A549 (cell line): ENCODE measurements around the gene MMP25. TPM values are rescaled to one million over a fixed set of nuclear protein-coding genes. Genes with fewer than 3 reads are reported as not detected.

Experiments used
- ATAC-seq, 2 experiments: fragments of 200-7000 bp in 1 of 2; fragments of >200 bp in 1 of 2; cut with Nextera tagmentation in 1 of 2; cut with Tn5 transposase in 1 of 2; 3 replicates each; pipeline versions ENCODE4 v1.8.0 to v1.9.1; 2018 to 2020; ENCODE audit warnings: mild to moderate bottlenecking in 1 of 2, moderate library complexity in 1 of 2
- CTCF ChIA-PET: fragments of 300-600 bp; sonication (Branson Sonifier 250); formaldehyde crosslinking; extraction: SDS; loops from one replicate; lab custom pipeline; 2021; ENCODE audit warnings: antibody characterized with exemption, inconsistent platforms; lab: Yijun Ruan, JAX
- POLR2A ChIA-PET: fragments of 350-600 bp; formaldehyde crosslinking; extraction: SDS; loops from one replicate; lab custom pipeline; 2021; ENCODE audit warnings: antibody characterized with exemption, inconsistent platforms; lab: Yijun Ruan, JAX
- DNase-seq, 2 experiments: peaks; one replicate each; pipeline versions ENCODE4 v3.0.0 to v3.0.0-alpha.2; 2011 to 2016; ENCODE audit warnings: low read depth in 1 of 2, low spot score in 1 of 2
- FAIRE-seq: peaks from 2 replicates; lab custom pipeline; 2011; peaks lifted over from hg19 to GRCh38; lab: Jason Lieb, UNC
- H3K27ac ChIP-seq, 2 experiments: fragments of >200 bp; sonication (Bioruptor Twin); formaldehyde crosslinking; 3 replicates each; pipeline ENCODE4 v1.5.1; 2016 to 2017
- H3K4me1 ChIP-seq: fragments of >200 bp; sonication (Bioruptor Twin); formaldehyde crosslinking; 3 replicates; pipeline ENCODE4 v1.6.1; 2016
- H3K4me2 ChIP-seq: fragments of >200 bp; sonication (Bioruptor Twin); formaldehyde crosslinking; 3 replicates; pipeline ENCODE4 v1.6.1; 2016
- H3K4me3 ChIP-seq: fragments of >200 bp; sonication (Bioruptor Twin); formaldehyde crosslinking; 3 replicates; pipeline ENCODE4 v1.5.1; 2016
- H3K9me3 ChIP-seq: fragments of >200 bp; sonication (Bioruptor Twin); formaldehyde crosslinking; 3 replicates; pipeline ENCODE4 v1.6.1; 2016
- BHLHE40 ChIP-seq: IDR thresholded peaks from 2 replicates; pipeline ENCODE4 v1.6.1; 2012; ENCODE audit warnings: low read depth, low read length, inconsistent platforms
- CHD4 ChIP-seq: fragments of 200-600 bp; sonication (generic); IDR thresholded peaks from 2 replicates; pipeline ENCODE4 v1.6.1; 2016; ENCODE audit warnings: antibody characterized with exemption, mild to moderate bottlenecking, borderline replicate concordance
- EHF ChIP-seq: fragments of 250-450 bp; sonication (Bioruptor Pico); IDR thresholded peaks from 2 replicates; pipeline ENCODE4 v1.5.0; 2020; ENCODE audit warnings: mild to moderate bottlenecking
- EP300 ChIP-seq, 2 experiments: fragments of >200 bp; sonication (Bioruptor Twin); formaldehyde crosslinking; IDR thresholded peaks; 2 replicates in 1 of 2; 3 replicates in 1 of 2; pipeline ENCODE4 v1.6.1; 2016 to 2017
- FOSB ChIP-seq: fragments of 250-450 bp; sonication (Bioruptor Pico); IDR thresholded peaks from 2 replicates; pipeline ENCODE4 v1.5.0; 2020; ENCODE audit warnings: mild to moderate bottlenecking, moderate library complexity
- FOSL2 ChIP-seq, 2 experiments: fragments of 450-650 bp in 1 of 2; fragments of >200 bp in 1 of 2; sonication (Bioruptor Twin) in 1 of 2; formaldehyde crosslinking; IDR thresholded peaks; 2 replicates each; pipeline versions ENCODE4 v1.5.0 to v1.6.1; 2016 to 2020; ENCODE audit warnings: mild to moderate bottlenecking in 1 of 2, moderate library complexity in 1 of 2
- HDAC2 ChIP-seq: fragments of 200-600 bp; sonication (generic); IDR thresholded peaks from 2 replicates; pipeline ENCODE4 v1.6.1; 2016
- HOXA7 ChIP-seq: fragments of 250-450 bp; sonication (Bioruptor Pico); IDR thresholded peaks from 2 replicates; pipeline ENCODE4 v1.5.0; 2020; ENCODE audit warnings: mild to moderate bottlenecking, moderate library complexity
- HOXB13 ChIP-seq: fragments of 250-450 bp; sonication (Bioruptor Pico); IDR thresholded peaks from 2 replicates; pipeline ENCODE4 v1.5.0; 2020; ENCODE audit warnings: low read depth, mild to moderate bottlenecking, moderate library complexity
- JUN ChIP-seq, 2 experiments: fragments of >200 bp; sonication (Bioruptor Twin); formaldehyde crosslinking; IDR thresholded peaks; 2 replicates in 1 of 2; 3 replicates in 1 of 2; pipeline ENCODE4 v1.6.1; 2016 to 2017
- JUNB ChIP-seq: fragments of >200 bp; sonication (Bioruptor Twin); formaldehyde crosslinking; IDR thresholded peaks from 2 replicates; pipeline ENCODE4 v1.6.1; 2016
- KDM5A ChIP-seq: fragments of 200-600 bp; sonication (generic); IDR thresholded peaks from 2 replicates; pipeline ENCODE4 v1.6.1; 2016; ENCODE audit warnings: antibody characterized with exemption, mild to moderate bottlenecking
- NFE2L2 ChIP-seq: fragments of 150-350 bp; conservative IDR thresholded peaks from 2 replicates; pipeline ENCODE4 v1.6.1; 2014; ENCODE audit warnings: low read length
- NPAS2 ChIP-seq: fragments of 250-450 bp; sonication (Bioruptor Pico); IDR thresholded peaks from 2 replicates; pipeline ENCODE4 v1.8.0; 2022; ENCODE audit warnings: mild to moderate bottlenecking, moderate library complexity, borderline replicate concordance
- NR3C1 ChIP-seq: fragments of >200 bp; sonication (Bioruptor Twin); formaldehyde crosslinking; IDR thresholded peaks from 3 replicates; pipeline ENCODE4 v1.6.1; 2017
- POLR2AphosphoS2 ChIP-seq: conservative IDR thresholded peaks from 2 replicates; pipeline ENCODE4 v1.6.1; 2012; ENCODE audit warnings: low read length, improper control_type of control experiment, inconsistent platforms
- RARB ChIP-seq: fragments of 250-450 bp; sonication (Bioruptor Pico); IDR thresholded peaks from 2 replicates; pipeline ENCODE4 v1.8.0; 2021; ENCODE audit warnings: mild to moderate bottlenecking, moderate library complexity
- RFX5 ChIP-seq: fragments of 450-650 bp; IDR thresholded peaks from 2 replicates; pipeline ENCODE4 v1.7.1; 2014; ENCODE audit warnings: antibody characterized with exemption, mild to moderate bottlenecking, moderate library complexity
- RNF2 ChIP-seq: fragments of 200-600 bp; sonication (generic); IDR thresholded peaks from 2 replicates; pipeline ENCODE4 v1.6.1; 2016; ENCODE audit warnings: low read depth, mild to moderate bottlenecking, antibody characterized with exemption, moderate library complexity, borderline replicate concordance
- SMC3 ChIP-seq: fragments of >200 bp; sonication (Bioruptor Twin); formaldehyde crosslinking; IDR thresholded peaks from 3 replicates; pipeline ENCODE4 v1.6.1; 2018; ENCODE audit warnings: inconsistent platforms
- TP53 ChIP-seq: fragments of 250-450 bp; sonication (Bioruptor Pico); IDR thresholded peaks from 2 replicates; pipeline ENCODE4 v1.5.0; 2021; ENCODE audit warnings: mild to moderate bottlenecking, moderate library complexity
- ZSCAN20 ChIP-seq: fragments of 250-450 bp; sonication (Bioruptor Pico); IDR thresholded peaks from 2 replicates; pipeline ENCODE4 v1.8.0; 2022; ENCODE audit warnings: mild to moderate bottlenecking, moderate library complexity
- WGBS: methylation state at CpG from one replicate; pipeline ENCODE4 v1.1.6; 2017; ENCODE audit errors: missing lambda C conversion rate; 5-methylcytosine and 5-hydroxymethylcytosine counted together
- polyA plus RNA-seq, 4 experiments: library from polyadenylated mRNA; depleted of rRNA in 3 of 4; stranded (reverse); fragments of >200 nt; fragmentation: RNase III in 1 of 4; extraction: RNeasy Plus Mini Kit Qiagen cat#74134 plus additional on column Dnase treatment in 1 of 4; gene quantifications; 2 replicates in 3 of 4; 3 replicates in 1 of 4; pipeline ENCODE4 v1.2.3, GENCODE V29; 2011 to 2017
- TF ChIP-seq, protein P1 (sequence below): fragments of 450-650 bp; IDR thresholded peaks from 2 replicates; pipeline ENCODE4 v1.6.1; 2014; ENCODE audit warnings: antibody characterized with exemption
- TF ChIP-seq, protein P2 (sequence below): IDR thresholded peaks from 2 replicates; pipeline ENCODE4 v1.6.1; 2012
- TF ChIP-seq, protein P3 (sequence below): fragments of >200 bp; sonication (Bioruptor Twin); formaldehyde crosslinking; IDR thresholded peaks from 3 replicates; pipeline ENCODE4 v1.5.1; 2016

The MMP25 gene
- polyA plus RNA-seq, 2 of the 4 experiments (the other 2 are of a cell fraction) = 0.04 to 0.31 TPM

DNA sequence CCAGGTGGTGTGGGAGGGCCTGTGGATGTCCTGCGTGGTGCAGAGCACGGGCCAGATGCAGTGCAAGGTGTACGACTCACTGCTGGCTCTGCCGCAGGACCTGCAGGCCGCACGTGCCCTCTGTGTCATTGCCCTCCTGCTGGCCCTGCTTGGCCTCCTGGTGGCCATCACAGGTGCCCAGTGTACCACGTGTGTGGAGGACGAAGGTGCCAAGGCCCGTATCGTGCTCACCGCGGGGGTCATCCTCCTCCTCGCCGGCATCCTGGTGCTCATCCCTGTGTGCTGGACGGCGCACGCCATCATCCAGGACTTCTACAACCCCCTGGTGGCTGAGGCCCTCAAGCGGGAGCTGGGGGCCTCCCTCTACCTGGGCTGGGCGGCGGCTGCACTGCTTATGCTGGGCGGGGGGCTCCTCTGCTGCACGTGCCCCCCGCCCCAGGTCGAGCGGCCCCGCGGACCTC is 32.8 kb upstream of the MMP25 start:
- H3K4me2 ChIP-seq = peak overlapping the region; percentile 36; the same call in 2 of the 3 replicates
- 67% methylated on average over 18 of the region's 27 CpGs for WGBS
- ChIA-PET CTCF (interaction anchor here (1.2 to 3.4 kb wide), 2 partner anchors 10 to 29 kb away, joined by 3 to 16 read pairs; no protein-coding TSS in a partner anchor), POLR2A (interaction anchor here (1.0 kb wide), 1 partner anchor 14 kb away, joined by 3 read pairs; no protein-coding TSS in a partner anchor)
- ATAC-seq = peak; percentile 47 to 50
- peaks cover 15% of the 10 kb centered on the region for H3K4me1 ChIP-seq
- H3K4me3 ChIP-seq = no peak overlapping the region
- peak overlapping the region in 1 of 2 experiments; percentile 58; a peak in 3 of 6 replicates for H3K27ac ChIP-seq
- DNase-seq = no peak
- TF ChIP-seq, protein P1, sequence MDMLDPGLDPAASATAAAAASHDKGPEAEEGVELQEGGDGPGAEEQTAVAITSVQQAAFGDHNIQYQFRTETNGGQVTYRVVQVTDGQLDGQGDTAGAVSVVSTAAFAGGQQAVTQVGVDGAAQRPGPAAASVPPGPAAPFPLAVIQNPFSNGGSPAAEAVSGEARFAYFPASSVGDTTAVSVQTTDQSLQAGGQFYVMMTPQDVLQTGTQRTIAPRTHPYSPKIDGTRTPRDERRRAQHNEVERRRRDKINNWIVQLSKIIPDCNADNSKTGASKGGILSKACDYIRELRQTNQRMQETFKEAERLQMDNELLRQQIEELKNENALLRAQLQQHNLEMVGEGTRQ = peak; percentile 50; the same call in 1 of the 2 replicates
- TF ChIP-seq HOXB13 (CRISPR knock-in tag) (no peak), JUNB (no peak), NFE2L2 (no peak), NPAS2 (CRISPR knock-in tag) (no peak), FOSL2 (IDR thresholded peaks at IDR 0.05) (no peak), FOSL2 (CRISPR knock-in tag; IDR thresholded peaks at IDR 0.05) (no peak), HOXA7 (CRISPR knock-in tag) (no peak), BHLHE40 (peak; percentile 76)
- TF ChIP-seq, protein P2, sequence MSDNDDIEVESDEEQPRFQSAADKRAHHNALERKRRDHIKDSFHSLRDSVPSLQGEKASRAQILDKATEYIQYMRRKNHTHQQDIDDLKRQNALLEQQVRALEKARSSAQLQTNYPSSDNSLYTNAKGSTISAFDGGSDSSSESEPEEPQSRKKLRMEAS = peak; percentile 73
- no peaks in the 10 kb centered on the region for H3K9me3 ChIP-seq
- no peak for FAIRE-seq

DNA sequence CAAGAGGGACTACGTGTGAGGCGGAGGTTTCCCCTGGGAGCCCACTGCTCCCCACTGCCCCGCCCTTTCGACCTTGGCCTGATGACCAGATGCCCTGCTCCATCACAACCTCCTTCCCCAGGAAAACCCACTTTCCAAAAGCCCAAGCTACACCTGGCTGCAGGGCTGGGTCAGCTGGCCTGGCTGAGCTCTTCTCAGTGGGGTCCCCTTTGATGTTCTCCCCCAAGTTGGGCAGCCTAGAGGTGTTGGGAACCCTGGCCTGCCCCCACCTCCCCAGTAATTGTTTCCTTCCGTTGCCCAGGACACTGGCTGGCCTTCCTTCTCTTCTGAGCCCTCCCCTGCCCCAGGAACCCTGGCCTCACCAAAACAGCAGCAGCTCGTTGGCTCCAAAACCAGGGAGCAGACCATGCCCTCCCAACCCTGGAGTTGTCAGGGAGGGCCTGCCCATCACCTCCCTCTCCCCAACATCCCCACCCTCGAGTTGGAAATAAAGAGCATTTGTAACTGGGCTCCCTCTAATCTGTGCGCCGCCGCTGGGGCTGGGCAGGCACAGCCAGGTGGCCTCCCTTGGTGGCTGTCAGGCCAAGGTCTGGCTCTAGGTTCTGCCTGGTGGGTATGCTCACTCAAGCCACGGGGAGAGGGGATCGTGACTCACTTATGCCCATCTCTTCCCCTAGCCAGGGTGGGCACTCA is 32.2 kb upstream of the MMP25 start:
- peaks cover 15% of the 10 kb centered on the region for H3K4me1 ChIP-seq
- DNase-seq (no peak), ATAC-seq (no peak), FAIRE-seq (no peak)
- no peaks in the 10 kb centered on the region for H3K9me3 ChIP-seq
- no peak overlapping the region for H3K4me2 ChIP-seq
- no peak for TF ChIP-seq EHF (CRISPR knock-in tag)
- WGBS = 78% methylated on average over 11 of the region's 12 CpGs
- POLR2A ChIA-PET = interaction anchor here (1.0 kb wide), 1 partner anchor 13 kb away, joined by 3 read pairs; no protein-coding TSS in a partner anchor
- H3K27ac ChIP-seq = peak overlapping the region in 1 of 2 experiments; percentile 58; a peak in 1 of 6 replicates
- H3K4me3 ChIP-seq = no peak overlapping the region
- CTCF ChIA-PET = interaction anchor here (1.2 to 3.4 kb wide), 2 partner anchors 10 to 30 kb away, joined by 3 to 16 read pairs; no protein-coding TSS in a partner anchor

DNA sequence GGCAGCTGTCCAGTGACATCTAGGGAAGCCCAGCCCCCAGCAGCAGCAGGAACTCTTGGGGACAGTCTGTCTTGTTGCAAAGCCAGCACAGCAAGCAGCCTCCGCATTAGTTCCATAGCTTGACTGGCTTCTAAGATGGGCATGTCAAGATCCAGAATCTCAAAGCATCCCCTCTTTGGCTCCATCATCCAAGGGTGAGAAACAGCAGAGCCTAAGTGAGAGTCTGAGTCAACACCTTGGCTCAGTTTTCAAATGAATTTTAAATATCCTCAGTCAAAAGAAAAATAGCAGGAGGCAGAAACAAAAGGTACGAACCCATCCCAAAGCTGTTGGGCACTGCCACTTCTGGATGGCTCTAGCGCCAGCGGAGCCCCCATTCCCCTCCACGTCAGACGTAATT is 31.4 kb upstream of the MMP25 start:
- peaks cover 20% of the 10 kb centered on the region for H3K4me1 ChIP-seq
- H3K9me3 ChIP-seq = no peaks in the 10 kb centered on the region
- WGBS = 93% methylated on average over 6 of the region's 6 CpGs
- CTCF ChIA-PET = interaction anchor here (1.2 to 3.4 kb wide), 2 partner anchors 11 to 30 kb away, joined by 3 to 16 read pairs; no protein-coding TSS in a partner anchor
- H3K27ac ChIP-seq = no peak overlapping the region
- POLR2A ChIA-PET = no interaction called here
- FAIRE-seq = no peak
- no peak for TF ChIP-seq JUN (IDR thresholded peaks at IDR 0.05)
- no peak for TF ChIP-seq KDM5A
- TF ChIP-seq FOSB = no peak
- TF ChIP-seq, protein P1 = no peak
- TF ChIP-seq, protein P2 = no peak
- no peak for TF ChIP-seq HDAC2
- TF ChIP-seq FOSL2 (IDR thresholded peaks at IDR 0.05) = no peak
- no peak for TF ChIP-seq FOSL2 (CRISPR knock-in tag; IDR thresholded peaks at IDR 0.05)
- TF ChIP-seq NR3C1 = no peak
- TF ChIP-seq, protein P3, sequence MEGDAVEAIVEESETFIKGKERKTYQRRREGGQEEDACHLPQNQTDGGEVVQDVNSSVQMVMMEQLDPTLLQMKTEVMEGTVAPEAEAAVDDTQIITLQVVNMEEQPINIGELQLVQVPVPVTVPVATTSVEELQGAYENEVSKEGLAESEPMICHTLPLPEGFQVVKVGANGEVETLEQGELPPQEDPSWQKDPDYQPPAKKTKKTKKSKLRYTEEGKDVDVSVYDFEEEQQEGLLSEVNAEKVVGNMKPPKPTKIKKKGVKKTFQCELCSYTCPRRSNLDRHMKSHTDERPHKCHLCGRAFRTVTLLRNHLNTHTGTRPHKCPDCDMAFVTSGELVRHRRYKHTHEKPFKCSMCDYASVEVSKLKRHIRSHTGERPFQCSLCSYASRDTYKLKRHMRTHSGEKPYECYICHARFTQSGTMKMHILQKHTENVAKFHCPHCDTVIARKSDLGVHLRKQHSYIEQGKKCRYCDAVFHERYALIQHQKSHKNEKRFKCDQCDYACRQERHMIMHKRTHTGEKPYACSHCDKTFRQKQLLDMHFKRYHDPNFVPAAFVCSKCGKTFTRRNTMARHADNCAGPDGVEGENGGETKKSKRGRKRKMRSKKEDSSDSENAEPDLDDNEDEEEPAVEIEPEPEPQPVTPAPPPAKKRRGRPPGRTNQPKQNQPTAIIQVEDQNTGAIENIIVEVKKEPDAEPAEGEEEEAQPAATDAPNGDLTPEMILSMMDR = no peak
- TF ChIP-seq EP300 (IDR thresholded peaks at IDR 0.05) = no peak
- no peak for TF ChIP-seq TP53 (CRISPR knock-in tag)
- TF ChIP-seq CHD4 = no peak
- TF ChIP-seq SMC3 = no peak
- TF ChIP-seq HOXA7 (CRISPR knock-in tag) = no peak
- no peak for TF ChIP-seq NPAS2 (CRISPR knock-in tag)
- no peak for TF ChIP-seq RNF2
- no peak for TF ChIP-seq ZSCAN20 (CRISPR knock-in tag)
- no peak for TF ChIP-seq RARB
- no peak for TF ChIP-seq POLR2AphosphoS2
- no peak for TF ChIP-seq RFX5
- H3K4me2 ChIP-seq = no peak overlapping the region
- DNase-seq = no peak
- no peak overlapping the region for H3K4me3 ChIP-seq
- ATAC-seq = no peak
